Liver (tissue), 3 donors: ENCODE measurements around the gene NCOR2.

Experiments used
- FOXA2 ChIP-seq: IDR thresholded peaks from 2 replicates; pipeline ENCODE4 v1.6.1; 2016; ENCODE audit warnings: antibody characterized with exemption
- JUND ChIP-seq, 2 donors: IDR thresholded peaks; 2 replicates each; pipeline ENCODE4 v1.6.1; 2016; ENCODE audit warnings: antibody characterized with exemption in 2 of 2
- RAD21 ChIP-seq, 2 donors: IDR thresholded peaks; 2 replicates each; pipeline ENCODE4 v1.6.1; 2016; ENCODE audit warnings: antibody characterized with exemption in 2 of 2, mild to moderate bottlenecking in 2 of 2
- TF ChIP-seq, protein P1 (sequence below): fragments of 150-350 bp; IDR thresholded peaks from 2 replicates; pipeline ENCODE4 v1.5.1; 2017; ENCODE audit warnings: improper control_type of control experiment, low read depth, low read length; ENCODE audit not compliant: missing input control
- TF ChIP-seq, protein P2 (sequence below): IDR thresholded peaks from 2 replicates; pipeline ENCODE4 v1.6.1; 2016; ENCODE audit warnings: antibody characterized with exemption
- donor health status: healthy.
- donor health status: healthy.

DNA sequence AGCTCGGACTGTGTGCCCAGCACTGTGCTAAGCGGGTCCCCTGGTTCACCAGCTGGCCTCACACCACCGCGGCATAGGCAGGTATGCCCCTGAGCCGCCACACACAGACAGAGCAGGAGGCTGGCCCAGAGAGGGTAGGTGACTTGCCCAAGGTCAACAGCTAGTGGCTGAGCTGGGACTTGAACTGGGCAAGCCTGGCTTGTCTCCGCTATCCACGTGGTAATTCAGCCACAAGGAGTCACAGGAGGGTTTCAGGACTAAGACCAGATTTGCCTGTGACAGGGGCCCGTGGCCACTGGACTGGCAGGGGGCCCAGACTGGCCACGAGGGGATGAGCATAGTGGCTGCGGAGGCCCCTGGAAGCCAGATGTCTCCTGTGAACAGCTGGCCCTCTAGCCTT is 47.7 kb downstream of the NCOR2 start:
- TF ChIP-seq, protein P1, sequence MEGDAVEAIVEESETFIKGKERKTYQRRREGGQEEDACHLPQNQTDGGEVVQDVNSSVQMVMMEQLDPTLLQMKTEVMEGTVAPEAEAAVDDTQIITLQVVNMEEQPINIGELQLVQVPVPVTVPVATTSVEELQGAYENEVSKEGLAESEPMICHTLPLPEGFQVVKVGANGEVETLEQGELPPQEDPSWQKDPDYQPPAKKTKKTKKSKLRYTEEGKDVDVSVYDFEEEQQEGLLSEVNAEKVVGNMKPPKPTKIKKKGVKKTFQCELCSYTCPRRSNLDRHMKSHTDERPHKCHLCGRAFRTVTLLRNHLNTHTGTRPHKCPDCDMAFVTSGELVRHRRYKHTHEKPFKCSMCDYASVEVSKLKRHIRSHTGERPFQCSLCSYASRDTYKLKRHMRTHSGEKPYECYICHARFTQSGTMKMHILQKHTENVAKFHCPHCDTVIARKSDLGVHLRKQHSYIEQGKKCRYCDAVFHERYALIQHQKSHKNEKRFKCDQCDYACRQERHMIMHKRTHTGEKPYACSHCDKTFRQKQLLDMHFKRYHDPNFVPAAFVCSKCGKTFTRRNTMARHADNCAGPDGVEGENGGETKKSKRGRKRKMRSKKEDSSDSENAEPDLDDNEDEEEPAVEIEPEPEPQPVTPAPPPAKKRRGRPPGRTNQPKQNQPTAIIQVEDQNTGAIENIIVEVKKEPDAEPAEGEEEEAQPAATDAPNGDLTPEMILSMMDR = no peak
- TF ChIP-seq, protein P2, sequence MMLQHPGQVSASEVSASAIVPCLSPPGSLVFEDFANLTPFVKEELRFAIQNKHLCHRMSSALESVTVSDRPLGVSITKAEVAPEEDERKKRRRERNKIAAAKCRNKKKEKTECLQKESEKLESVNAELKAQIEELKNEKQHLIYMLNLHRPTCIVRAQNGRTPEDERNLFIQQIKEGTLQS = no peak
- TF ChIP-seq JUND (IDR thresholded peaks at IDR 0.05) (no peak), RAD21 (IDR thresholded peaks at IDR 0.05) (no peak), FOXA2 (no peak)
